H1 (cell line): Measurements from ENCODE around the gene KIF1B.

Experiments
- EGR1 ChIP-seq: IDR thresholded peaks from 2 replicates; pipeline ENCODE4 v1.6.1; 2011; ENCODE audit warnings: low read depth, low read length, borderline replicate concordance
- EZH2 ChIP-seq: fragments of 200-600 bp; sonication (generic); IDR thresholded peaks from 2 replicates; pipeline ENCODE4 v1.7.1; 2012; ENCODE audit warnings: low read depth, mild to moderate bottlenecking, moderate library complexity, low read length, inconsistent platforms; ENCODE audit not compliant: severe bottlenecking
- JUN ChIP-seq: IDR thresholded peaks from 2 replicates; pipeline ENCODE4 v1.6.1; 2011; ENCODE audit warnings: low read depth, mild to moderate bottlenecking, improper control_type of control experiment, low read length
- POLR2AphosphoS5 ChIP-seq: IDR thresholded peaks from 2 replicates; pipeline ENCODE4 v1.6.1; 2011; ENCODE audit warnings: low read depth, low read length
- SP2 ChIP-seq: IDR thresholded peaks from 2 replicates; pipeline ENCODE4 v1.6.1; 2012; ENCODE audit warnings: mild to moderate bottlenecking, low read length, inconsistent platforms
- ZNF274 ChIP-seq: IDR thresholded peaks from 2 replicates; pipeline ENCODE4 v1.7.0; 2012; ENCODE audit warnings: low read length, borderline replicate concordance; ENCODE audit errors: extremely low read depth
- TF ChIP-seq, protein P1 (sequence below), 3 experiments: IDR thresholded peaks; 1 replicate in 2 of 3; 2 replicates in 1 of 3; pipeline versions ENCODE4 v1.5.1 to v1.6.1; 2011; ENCODE audit warnings: low read length in 3 of 3, mild to moderate bottlenecking in 3 of 3, inconsistent platforms in 2 of 3, low read depth in 1 of 3, moderate library complexity in 1 of 3; ENCODE audit not compliant: insufficient read depth in 1 of 3; ENCODE audit errors: control extremely low read depth in 1 of 3

DNA sequence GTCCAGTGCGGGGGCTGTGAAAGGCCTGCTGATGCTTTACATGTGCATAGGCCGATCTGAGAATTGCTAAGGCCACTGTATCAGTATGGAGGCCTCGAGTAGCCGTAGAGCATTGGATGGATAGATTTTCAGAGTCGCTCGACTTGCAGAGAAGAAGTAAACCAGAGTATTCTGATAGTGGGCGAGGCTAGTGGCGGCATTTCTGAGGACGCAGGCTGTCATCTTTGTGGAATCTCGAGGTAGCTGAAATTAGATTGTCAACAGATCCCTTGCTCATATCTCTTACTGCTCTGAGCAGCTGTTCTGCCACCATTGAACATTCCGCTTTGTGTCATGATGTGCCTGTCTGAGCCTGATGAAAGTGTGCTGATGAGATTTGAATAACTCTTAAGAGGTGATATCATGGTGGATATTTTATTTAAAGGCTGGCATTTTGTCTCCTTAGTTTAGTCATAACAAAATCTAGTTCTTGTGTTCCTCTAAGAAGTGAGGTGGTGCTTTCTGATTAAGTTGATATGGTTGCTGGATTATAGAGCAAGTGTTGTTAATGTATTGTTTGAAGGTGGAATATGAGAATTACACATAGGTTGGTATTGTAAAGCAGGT, 1.5 kb downstream of the KIF1B start:
- TF ChIP-seq EZH2 (no peak), POLR2AphosphoS5 (no peak), JUN (no peak), SP2 (no peak), EGR1 (no peak), ZNF274 (no peak)
- TF ChIP-seq, protein P1, sequence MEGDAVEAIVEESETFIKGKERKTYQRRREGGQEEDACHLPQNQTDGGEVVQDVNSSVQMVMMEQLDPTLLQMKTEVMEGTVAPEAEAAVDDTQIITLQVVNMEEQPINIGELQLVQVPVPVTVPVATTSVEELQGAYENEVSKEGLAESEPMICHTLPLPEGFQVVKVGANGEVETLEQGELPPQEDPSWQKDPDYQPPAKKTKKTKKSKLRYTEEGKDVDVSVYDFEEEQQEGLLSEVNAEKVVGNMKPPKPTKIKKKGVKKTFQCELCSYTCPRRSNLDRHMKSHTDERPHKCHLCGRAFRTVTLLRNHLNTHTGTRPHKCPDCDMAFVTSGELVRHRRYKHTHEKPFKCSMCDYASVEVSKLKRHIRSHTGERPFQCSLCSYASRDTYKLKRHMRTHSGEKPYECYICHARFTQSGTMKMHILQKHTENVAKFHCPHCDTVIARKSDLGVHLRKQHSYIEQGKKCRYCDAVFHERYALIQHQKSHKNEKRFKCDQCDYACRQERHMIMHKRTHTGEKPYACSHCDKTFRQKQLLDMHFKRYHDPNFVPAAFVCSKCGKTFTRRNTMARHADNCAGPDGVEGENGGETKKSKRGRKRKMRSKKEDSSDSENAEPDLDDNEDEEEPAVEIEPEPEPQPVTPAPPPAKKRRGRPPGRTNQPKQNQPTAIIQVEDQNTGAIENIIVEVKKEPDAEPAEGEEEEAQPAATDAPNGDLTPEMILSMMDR (IDR thresholded peaks at IDR 0.05; ENCODE audit: control extremely low read depth in 1 of 3, insufficient read depth in 1 of 3, low read depth in 1 of 3, low read length in 3 of 3) = no peak
